HCT116 (cell line): ENCODE results near the gene GNAS-AS1.

ENCODE experiments used
- CEBPB ChIP-seq: IDR thresholded peaks from 2 replicates; pipeline ENCODE4 v1.6.1; 2012; ENCODE audit warnings: low read depth
- CTCF ChIP-seq, 3 experiments: fragments of 200-600 bp in 1 of 3; sonication (generic) in 1 of 3; IDR thresholded peaks in 2 of 3; conservative IDR thresholded peaks in 1 of 3; 2 replicates each; pipeline ENCODE4 v1.5.1; 2012 to 2017; ENCODE audit warnings: low read depth in 2 of 3, low read length in 2 of 3, antibody characterized with exemption in 1 of 3, borderline replicate concordance in 1 of 3, control low read depth in 1 of 3, mild to moderate bottlenecking in 1 of 3, mixed read lengths in 1 of 3, mixed run types in 1 of 3, moderate library complexity in 1 of 3; ENCODE audit not compliant: insufficient read depth in 1 of 3
- EGR1 ChIP-seq: IDR thresholded peaks from 2 replicates; pipeline ENCODE4 v1.6.1; 2012; ENCODE audit warnings: low read depth
- EZH2 ChIP-seq: fragments of 200-600 bp; sonication (generic); IDR thresholded peaks from 2 replicates; pipeline ENCODE4 v1.6.1; 2017; ENCODE audit warnings: antibody characterized with exemption, mixed run types
- EZH2phosphoT487 ChIP-seq: fragments of 200-600 bp; IDR thresholded peaks from 2 replicates; pipeline ENCODE4 v1.6.1; 2018; ENCODE audit warnings: antibody characterized with exemption, borderline replicate concordance
- JUND ChIP-seq: IDR thresholded peaks from 2 replicates; pipeline ENCODE4 v1.6.1; 2012
- POLR2A ChIP-seq: IDR thresholded peaks from 2 replicates; pipeline ENCODE4 v1.7.0; 2011; ENCODE audit warnings: borderline replicate concordance; ENCODE audit not compliant: insufficient read depth, insufficient read length; ENCODE audit errors: extremely low read depth
- POLR2AphosphoS5 ChIP-seq: IDR thresholded peaks from 2 replicates; pipeline ENCODE4 v1.6.1; 2011; ENCODE audit warnings: mild to moderate bottlenecking, low read depth, low read length, moderate library complexity
- RAD21 ChIP-seq: IDR thresholded peaks from 2 replicates; pipeline ENCODE4 v1.6.1; 2012; ENCODE audit warnings: low read depth, mild to moderate bottlenecking
- YY1 ChIP-seq: IDR thresholded peaks from 2 replicates; pipeline ENCODE4 v1.6.1; 2011; ENCODE audit warnings: low read length, low read depth, moderate library complexity, mild to moderate bottlenecking; ENCODE audit not compliant: insufficient replicate concordance; ENCODE audit errors: extremely low read depth
- ZNF274 ChIP-seq: fragments of 200-500 bp; sonication (Bioruptor generic); IDR thresholded peaks from 2 replicates; pipeline ENCODE4 v1.6.1; 2014; ENCODE audit warnings: mild to moderate bottlenecking, low read depth, low read length, inconsistent platforms

GRCh38 chr20:58774667-58775263, 75.9 kb downstream of the GNAS-AS1 start:
- TF ChIP-seq ZNF274 (no peak), CEBPB (no peak), POLR2AphosphoS5 (no peak), JUND (no peak), EZH2phosphoT487 (no peak), POLR2A (no peak), CTCF (IDR thresholded peaks at IDR 0.05 in 2 of 3, conservative IDR thresholded peaks at IDR 0.05 in 1 of 3; ENCODE audit: borderline replicate concordance in 1 of 3, insufficient read depth in 1 of 3, low read depth in 2 of 3, low read length in 2 of 3) (no peak), EZH2 (no peak), RAD21 (no peak), EGR1 (no peak), YY1 (no peak)
